ENCODE measurements around the gene PODNL1. TPM values are rescaled to one million over a fixed set of nuclear protein-coding genes. Genes with fewer than 3 reads are reported as not detected.

The PODNL1 gene
- total and polyA plus RNA-seq, 2 of the 8 experiments (the other 6 are each of a cell fraction or from before 2014, with no cell fraction given) = 1.0 to 1.5 TPM

GRCh38 chr19:13882419-13882795 is 55.8 kb downstream of the PODNL1 start (continued):
- TF ChIP-seq CHD7 (IDR thresholded peaks at IDR 0.05; ENCODE audit: insufficient replicate concordance, low read length) = no peak
- TF ChIP-seq ATF2 (IDR thresholded peaks at IDR 0.05; ENCODE audit: low read length) = no peak
- no peak for TF ChIP-seq NRF1 (IDR thresholded peaks at IDR 0.05; ENCODE audit: low read depth, low read length)
- TF ChIP-seq CBX5 (IDR thresholded peaks at IDR 0.05; ENCODE audit: low read depth, low read length) = no peak
- no peak for TF ChIP-seq SIRT6 (IDR thresholded peaks at IDR 0.05; ENCODE audit: low read length)
- no peak for TF ChIP-seq BACH1 (IDR thresholded peaks at IDR 0.05; ENCODE audit: low read length)
- TF ChIP-seq POU5F1 (IDR thresholded peaks at IDR 0.05; ENCODE audit: low read depth, low read length) = no peak
- no peak for TF ChIP-seq PHF8 (conservative IDR thresholded peaks at IDR 0.05; ENCODE audit: low read depth, low read length)
- no peak for TF ChIP-seq ASH2L (IDR thresholded peaks at IDR 0.05; ENCODE audit: low read length)
- TF ChIP-seq RNF2 (IDR thresholded peaks at IDR 0.05; ENCODE audit: borderline replicate concordance, low read depth, low read length, missing control alignments, poor library complexity, severe bottlenecking) = no peak
- TF ChIP-seq KDM5A (IDR thresholded peaks at IDR 0.05; ENCODE audit: low read length) = no peak

Data from H1 (cell line).